HL-60 (cell line): ENCODE measurements around the gene PPCDC.

ENCODE experiments used
- DNase-seq, 2 experiments: peaks; one replicate each; pipeline ENCODE4 v3.0.0-alpha.2; 2010 to 2020; ENCODE audit warnings: low read depth in 1 of 2, low spot score in 1 of 2
- H3K27ac ChIP-seq: fragments of 250-450 bp; sonication (Bioruptor Pico); replicated peaks from 2 replicates; pipeline ENCODE4 v1.5.1; 2020; ENCODE audit warnings: mild to moderate bottlenecking, moderate library complexity
- H3K27me3 ChIP-seq: fragments of 250-450 bp; sonication (Bioruptor Pico); 2 replicates; pipeline ENCODE4 v1.5.1; 2021; ENCODE audit warnings: mild to moderate bottlenecking, moderate library complexity; ENCODE audit not compliant: insufficient read depth, poor library complexity, severe bottlenecking
- H3K4me3 ChIP-seq: replicated peaks from 2 replicates; pipeline ENCODE4 v1.5.1; 2011; ENCODE audit warnings: mild to moderate bottlenecking, control low read depth, low read length; ENCODE audit not compliant: insufficient read depth
- GABPA ChIP-seq: IDR thresholded peaks from 2 replicates; pipeline ENCODE4 v1.6.1; 2012; ENCODE audit warnings: low read depth
- POLR2AphosphoS5 ChIP-seq: IDR thresholded peaks from 2 replicates; pipeline ENCODE4 v1.6.1; 2012; ENCODE audit warnings: low read depth
- REST ChIP-seq: IDR thresholded peaks from 2 replicates; pipeline ENCODE4 v1.6.1; 2012; ENCODE audit warnings: low read depth; ENCODE audit not compliant: insufficient replicate concordance
- SPI1 ChIP-seq: IDR thresholded peaks from 2 replicates; pipeline ENCODE4 v1.6.1; 2012; ENCODE audit warnings: low read depth, mild to moderate bottlenecking, borderline replicate concordance
- TF ChIP-seq, protein P1 (sequence below): IDR thresholded peaks from one replicate; pipeline ENCODE4 v1.5.1; 2011; ENCODE audit warnings: low read length, control low read depth, inconsistent platforms; ENCODE audit not compliant: insufficient read depth

Gene PPCDC

DNA sequence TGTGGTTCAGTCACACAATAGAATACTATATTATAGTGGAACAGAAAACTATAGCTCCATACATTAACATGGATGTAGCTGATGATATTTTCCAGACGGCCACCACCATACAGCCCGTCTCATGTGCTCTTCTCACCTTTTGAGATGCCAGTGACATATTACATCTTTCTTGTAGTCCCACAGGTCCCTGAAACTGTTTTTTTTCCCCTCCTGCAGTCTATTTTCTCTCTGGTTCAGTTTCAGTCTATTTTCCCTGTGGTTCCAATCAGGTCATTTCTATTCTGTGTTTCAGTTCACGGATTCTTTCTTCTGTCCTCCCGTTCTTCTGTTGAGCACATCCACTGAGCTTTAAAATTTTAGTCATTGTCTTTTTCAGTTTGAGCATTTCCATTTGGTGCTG, 72.2 kb downstream of the PPCDC start:
- TF ChIP-seq GABPA, result no peak
- TF ChIP-seq, protein P1, sequence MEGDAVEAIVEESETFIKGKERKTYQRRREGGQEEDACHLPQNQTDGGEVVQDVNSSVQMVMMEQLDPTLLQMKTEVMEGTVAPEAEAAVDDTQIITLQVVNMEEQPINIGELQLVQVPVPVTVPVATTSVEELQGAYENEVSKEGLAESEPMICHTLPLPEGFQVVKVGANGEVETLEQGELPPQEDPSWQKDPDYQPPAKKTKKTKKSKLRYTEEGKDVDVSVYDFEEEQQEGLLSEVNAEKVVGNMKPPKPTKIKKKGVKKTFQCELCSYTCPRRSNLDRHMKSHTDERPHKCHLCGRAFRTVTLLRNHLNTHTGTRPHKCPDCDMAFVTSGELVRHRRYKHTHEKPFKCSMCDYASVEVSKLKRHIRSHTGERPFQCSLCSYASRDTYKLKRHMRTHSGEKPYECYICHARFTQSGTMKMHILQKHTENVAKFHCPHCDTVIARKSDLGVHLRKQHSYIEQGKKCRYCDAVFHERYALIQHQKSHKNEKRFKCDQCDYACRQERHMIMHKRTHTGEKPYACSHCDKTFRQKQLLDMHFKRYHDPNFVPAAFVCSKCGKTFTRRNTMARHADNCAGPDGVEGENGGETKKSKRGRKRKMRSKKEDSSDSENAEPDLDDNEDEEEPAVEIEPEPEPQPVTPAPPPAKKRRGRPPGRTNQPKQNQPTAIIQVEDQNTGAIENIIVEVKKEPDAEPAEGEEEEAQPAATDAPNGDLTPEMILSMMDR, result no peak
- no peak for TF ChIP-seq POLR2AphosphoS5
- TF ChIP-seq REST, result no peak
- TF ChIP-seq SPI1, result no peak
- Histone ChIP-seq H3K27ac (no peak overlapping the region), H3K4me3 (no peak overlapping the region), H3K27me3 (no peaks in the 10 kb centered on the region)
- no peak for DNase-seq

DNA sequence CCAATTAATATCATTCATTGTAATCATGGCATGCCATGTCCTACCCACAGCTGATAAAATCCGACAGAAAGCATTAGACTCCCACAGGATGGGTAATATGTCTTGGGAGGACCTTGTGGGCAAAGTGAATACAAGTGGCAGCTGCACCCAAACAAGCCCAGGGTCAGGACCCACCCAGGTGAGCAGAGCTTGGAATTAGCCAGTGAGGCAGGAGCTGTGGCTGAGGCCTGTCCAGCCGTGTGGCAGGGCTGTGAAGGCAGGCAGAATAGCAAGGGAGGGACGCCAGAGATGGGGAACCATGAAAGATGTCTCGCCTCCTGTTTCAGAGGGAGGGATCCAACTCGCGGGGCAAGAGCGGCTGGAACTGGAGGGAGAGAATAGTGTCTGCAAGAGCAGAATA, 74.5 kb downstream of the PPCDC start:
- Histone ChIP-seq H3K27ac (no peak overlapping the region), H3K4me3 (no peak overlapping the region), H3K27me3 (no peaks in the 10 kb centered on the region)
- TF ChIP-seq GABPA (no peak), POLR2AphosphoS5 (no peak), SPI1 (no peak), REST (no peak)
- TF ChIP-seq, protein P1, result no peak
- no peak for DNase-seq

- H3K27ac ChIP-seq, result no peak overlapping the region
- no peak for DNase-seq
- no peaks in the 10 kb centered on the region for H3K27me3 ChIP-seq
- TF ChIP-seq SPI1 (no peak), REST (no peak), GABPA (no peak), POLR2AphosphoS5 (no peak)
- TF ChIP-seq, protein P1, result no peak
- no peak overlapping the region for H3K4me3 ChIP-seq
Observed at GRCh38 chr15:75098404-75098803, 75.0 kb downstream of the PPCDC start.
